Measurements from ENCODE around the gene NOC3L. TPM values are rescaled to one million over a fixed set of nuclear protein-coding genes. Genes with fewer than 3 reads are reported as not detected.

NOC3L gene
- polyA plus RNA-seq, 1 of the 3 experiments (the other 2 are of a cell fraction), result 9.0 TPM

- Histone ChIP-seq H3K4me2 (peak overlapping the region; percentile 42; the same call in 1 of the 2 replicates), H3K9ac (no peak overlapping the region), H3K9me2 (no peaks in the 10 kb centered on the region), H2AFZ (ENCODE audit: low read depth) (no peak overlapping the region), H3K9me3 (no peaks in the 10 kb centered on the region), H3K4me1 (ENCODE audit: control insufficient read depth in 1 of 2, insufficient read depth in 2 of 2, low read depth in 1 of 2, low read length in 1 of 2) (no peaks in the 10 kb centered on the region; a peak in 1 of 4 replicates), H3K27ac (ENCODE audit: low read depth in 2 of 2, low read length in 1 of 2) (peak overlapping the region in 1 of 2 experiments; percentile 11; a peak in 2 of 4 replicates), H3K79me2 (ENCODE audit: insufficient read depth) (no peaks in the 10 kb centered on the region), H3K36me3 (replicated peaks in 1 of 2; ENCODE audit: control insufficient read depth in 1 of 2, insufficient read depth in 2 of 2, low read length in 1 of 2) (no peaks in the 10 kb centered on the region), H4K20me1 (ENCODE audit: insufficient read depth) (no peaks in the 10 kb centered on the region), H3K4me3 (ENCODE audit: low read depth in 2 of 2, low read length in 1 of 2) (no peak overlapping the region), H3K27me3 (ENCODE audit: insufficient read depth) (no peaks in the 10 kb centered on the region), H3F3A (replicated peaks; ENCODE audit: insufficient read depth) (peaks cover 16% of the 10 kb centered on the region)
- 34% methylated on average over 12 of the region's 12 CpGs for WGBS (ENCODE audit: low lambda C conversion rate)
- peak; percentile 6 for DNase-seq
- CTCF ChIA-PET, result interaction anchor here (1.4 kb wide), 2 partner anchors 15 to 46 kb away, joined by 4 to 5 read pairs; no protein-coding TSS in a partner anchor
- POLR2A ChIA-PET, result no interaction called here
- TF ChIP-seq MAX (IDR thresholded peaks at IDR 0.05; ENCODE audit: low read depth) (peak; percentile 78; the same call in 1 of the 2 replicates), MEF2A (IDR thresholded peaks at IDR 0.05; ENCODE audit: borderline replicate concordance, low read depth) (no peak), USF1 (IDR thresholded peaks at IDR 0.05; ENCODE audit: borderline replicate concordance, low read depth) (no peak), IRF3 (IDR thresholded peaks at IDR 0.05; ENCODE audit: low read depth, low read length) (no peak), JUND (IDR thresholded peaks at IDR 0.05) (peak; percentile 60; the same call in 1 of the 2 replicates), NFIC (IDR thresholded peaks at IDR 0.05; ENCODE audit: borderline replicate concordance) (peak; percentile 25; the same call in 1 of the 2 replicates), FOXM1 (IDR thresholded peaks at IDR 0.05; ENCODE audit: low read depth) (no peak), SIN3A (IDR thresholded peaks at IDR 0.05; ENCODE audit: borderline replicate concordance, low read depth, low read length) (no peak), PBX3 (IDR thresholded peaks at IDR 0.05) (peak; percentile 66), RXRA (IDR thresholded peaks at IDR 0.05; ENCODE audit: borderline replicate concordance, low read depth) (peak; percentile 12; the same call in 1 of the 2 replicates), TCF12 (IDR thresholded peaks at IDR 0.05) (peak; percentile 84), CHD2 (IDR thresholded peaks at IDR 0.05; ENCODE audit: low read length, partially characterized antibody) (no peak), NRF1 (IDR thresholded peaks at IDR 0.05; ENCODE audit: low read depth, low read length) (no peak), RFX5 (IDR thresholded peaks at IDR 0.05; ENCODE audit: low read length) (no peak), CTCF (IDR thresholded peaks at IDR 0.05) (no peak), REST (IDR thresholded peaks at IDR 0.05; ENCODE audit: low read depth, low read length) (no peak), RCOR1 (IDR thresholded peaks at IDR 0.05; ENCODE audit: low read length) (no peak), EZH2phosphoT487 (IDR thresholded peaks at IDR 0.05; ENCODE audit: borderline replicate concordance, low read depth) (no peak), GATA2 (CRISPR knock-in tag; IDR thresholded peaks at IDR 0.05) (no peak), TAF1 (IDR thresholded peaks at IDR 0.05; ENCODE audit: borderline replicate concordance, low read depth, low read length) (no peak), SMC3 (IDR thresholded peaks at IDR 0.05; ENCODE audit: low read depth, low read length) (no peak), USF2 (IDR thresholded peaks at IDR 0.05; ENCODE audit: borderline replicate concordance, low read depth, low read length) (no peak)
Observed at GRCh38 chr10:94397549-94398370, 35.0 kb upstream of the NOC3L start.

Measured in SK-N-SH (cell line).